DMS 273 (cell line): Measurements from ENCODE around the gene NHERF1.
A peak's percentile ranks its signal among the peaks of the same experiment; 100 is the strongest.

Source experiments
- DNase-seq: peaks from one replicate; lab custom pipeline; 2025; ENCODE audit not compliant: unreplicated experiment; lab: John Stamatoyannopoulos, UW

The NHERF1 gene

GRCh38 chr17:74807441-74807840, 59.0 kb downstream of the NHERF1 start:
- DNase-seq: peak; percentile 89

DNA sequence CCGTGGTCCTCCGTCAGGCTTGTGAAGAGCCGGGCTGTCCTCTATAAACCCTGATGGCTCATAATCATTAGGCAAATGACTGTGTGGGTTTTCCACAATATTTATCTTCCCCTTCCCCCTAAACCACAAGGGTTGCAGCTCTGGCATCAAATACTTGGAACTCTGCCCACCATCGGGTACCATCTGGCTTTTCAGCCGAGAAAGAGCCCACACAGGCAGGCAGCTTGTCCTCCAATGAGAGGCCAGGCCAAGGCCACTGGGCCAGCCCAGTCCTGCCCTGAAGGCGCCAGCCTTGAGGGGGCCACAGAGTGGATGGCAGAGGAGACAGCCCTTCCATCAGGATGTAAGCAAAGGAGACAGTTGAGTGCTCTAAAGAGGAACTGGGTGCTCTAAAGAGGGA, 59.5 kb downstream of the NHERF1 start:
- DNase-seq: peak; percentile 98

DNA sequence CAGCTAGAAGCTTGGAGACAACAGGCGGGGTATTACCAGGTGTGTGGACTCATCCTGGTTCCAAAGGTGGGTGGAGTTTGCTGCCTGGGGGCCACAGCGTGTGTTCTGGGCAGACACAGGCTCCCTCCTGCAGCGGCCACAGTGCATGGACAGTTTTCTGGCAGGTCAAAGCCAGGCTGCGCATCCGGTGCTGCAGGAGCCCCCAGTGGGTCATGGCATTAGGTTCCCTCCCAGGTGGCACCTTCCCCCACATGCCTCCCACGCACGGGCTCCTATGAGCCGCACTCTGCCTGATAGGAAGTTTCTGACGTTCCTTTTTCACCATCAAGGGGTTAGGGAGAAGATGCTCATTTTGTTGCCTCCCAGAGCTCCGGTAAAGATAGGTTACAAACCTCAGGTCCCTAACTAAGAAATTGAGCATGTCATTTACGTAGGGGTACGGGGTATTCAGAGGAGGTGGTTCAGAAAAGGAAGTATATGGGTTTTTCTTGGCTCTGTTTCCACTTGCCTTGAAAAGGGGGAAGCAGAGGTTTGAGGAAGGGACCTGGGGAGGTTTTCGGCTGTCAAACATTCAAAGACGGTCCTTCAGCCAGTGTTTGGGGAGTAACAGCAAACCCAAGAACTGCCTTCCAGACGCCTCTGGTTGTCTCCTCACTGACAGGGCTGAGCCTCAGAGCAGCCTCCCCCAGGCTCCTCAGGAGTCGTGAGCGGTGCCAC, 60.4 kb downstream of the NHERF1 start:
- DNase-seq: peak; percentile 26

DNA sequence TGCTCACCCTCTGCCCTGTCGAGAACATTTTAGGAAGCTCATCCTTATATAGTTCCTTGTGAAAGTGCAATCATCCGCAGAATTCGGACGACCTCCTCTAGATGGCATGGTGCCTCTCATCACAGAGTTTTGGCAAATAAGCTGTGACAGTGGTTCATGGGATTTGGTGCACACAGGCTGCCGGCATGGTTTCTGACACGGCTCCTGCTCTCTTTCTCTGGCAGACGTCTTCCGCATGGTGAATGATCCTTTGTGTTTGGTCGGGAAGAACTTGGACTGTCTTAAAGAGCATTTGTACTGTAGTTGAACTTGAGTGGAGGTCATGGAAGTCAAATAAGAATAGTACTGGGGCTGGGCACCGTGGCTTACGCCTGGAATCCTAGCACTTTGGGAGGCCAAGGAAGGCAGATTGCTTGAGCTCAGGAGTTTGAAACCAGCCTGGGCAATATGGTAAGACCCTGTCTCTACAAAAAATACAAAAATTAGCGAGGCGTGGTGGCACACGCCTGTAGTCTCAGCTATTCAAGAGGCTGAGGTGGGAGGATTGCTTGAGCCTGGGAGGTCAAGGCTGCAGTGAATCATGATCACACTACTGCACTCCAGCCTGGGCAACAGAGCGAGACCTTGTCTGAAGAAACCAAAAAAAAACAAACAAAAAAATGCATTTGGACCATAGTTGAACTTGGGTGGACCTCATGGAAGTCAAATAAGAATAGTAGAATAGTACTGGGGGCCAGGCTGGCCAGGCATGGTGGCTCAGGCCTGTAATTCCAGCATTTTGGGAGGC, 62.5 kb downstream of the NHERF1 start:
- DNase-seq: no peak

DNA sequence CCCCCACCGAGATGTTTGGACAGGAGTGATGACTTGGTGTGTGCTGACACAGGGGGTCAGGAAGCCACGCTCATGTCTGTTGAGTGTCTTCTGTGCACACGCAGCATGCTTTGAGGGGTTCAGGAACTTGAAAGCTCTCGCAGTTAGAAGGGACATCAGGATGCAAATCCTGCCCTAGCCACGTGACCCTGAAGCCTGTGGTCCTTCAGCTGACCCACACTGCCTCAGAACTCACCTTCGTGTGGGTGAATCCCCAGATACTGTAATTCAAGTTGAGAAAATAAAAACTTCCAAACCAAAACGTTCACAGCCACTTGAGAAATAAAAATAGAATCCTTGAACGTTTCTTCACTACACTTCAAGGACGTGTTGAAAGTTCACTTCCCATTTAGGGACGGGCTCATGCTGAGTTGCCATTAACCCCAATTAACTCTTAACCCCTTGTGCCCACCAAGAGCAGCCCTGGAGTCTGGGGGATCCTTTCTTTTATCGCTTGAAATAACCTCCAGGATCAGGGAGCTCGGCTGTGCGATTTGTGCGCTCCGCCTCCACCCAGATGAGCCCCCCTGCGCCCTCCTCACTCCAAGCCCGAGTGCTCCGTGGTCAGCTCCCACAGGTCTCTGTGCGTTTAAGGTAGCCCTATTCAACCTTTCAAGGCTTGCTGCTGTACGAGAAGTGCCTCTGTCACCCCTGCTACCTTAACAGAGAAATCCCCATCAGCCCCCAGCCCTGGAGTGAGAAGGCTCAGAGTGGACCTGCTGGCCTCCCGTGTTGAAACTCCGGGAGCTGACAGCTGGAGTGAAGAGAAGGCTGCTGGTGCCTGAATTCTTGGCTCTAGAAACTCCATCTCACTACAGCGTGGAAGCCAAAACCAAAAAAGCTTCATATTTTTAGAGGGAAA, 63.9 kb downstream of the NHERF1 start:
- peak; percentile 22 for DNase-seq

DNA sequence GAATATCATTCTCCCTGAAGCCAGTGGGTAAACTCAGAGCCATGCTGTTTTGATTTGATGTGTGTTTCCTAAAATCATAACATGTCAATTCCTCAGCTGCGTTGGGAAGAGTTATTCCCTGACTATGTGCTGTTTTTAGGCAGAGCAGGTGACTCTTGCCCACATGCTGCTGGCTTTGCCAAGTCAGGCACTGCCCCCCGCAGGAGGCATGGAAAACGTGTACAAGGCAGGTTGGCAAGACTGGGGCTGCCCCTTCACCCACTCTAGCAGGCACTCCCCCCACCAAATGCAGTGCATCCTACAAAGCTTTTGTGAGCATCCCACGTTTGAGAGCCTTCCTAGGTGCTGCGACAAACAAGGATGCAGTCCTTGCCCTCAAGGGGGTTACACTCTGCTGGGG, 66.0 kb downstream of the NHERF1 start:
- DNase-seq: peak; percentile 48

DNA sequence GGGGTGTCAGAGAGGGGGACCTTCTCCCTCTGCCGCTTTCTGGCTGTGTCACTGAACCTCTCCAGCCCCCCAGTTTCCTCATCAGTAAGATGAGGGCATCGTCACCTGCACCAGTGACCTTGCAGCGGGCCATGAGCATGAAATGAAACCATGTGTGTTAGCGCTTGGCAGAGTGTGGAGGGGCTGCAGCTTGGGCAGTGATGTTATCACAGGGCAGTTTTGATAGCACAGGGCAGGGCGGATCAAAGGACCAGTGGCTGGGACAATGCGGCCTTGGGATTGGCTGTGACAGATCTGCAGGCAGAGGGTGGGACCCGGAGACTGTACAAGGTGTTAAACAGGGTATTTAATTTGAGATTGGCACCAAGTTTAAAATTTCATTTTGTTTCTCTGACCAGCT, 66.6 kb downstream of the NHERF1 start:
- no peak for DNase-seq

GRCh38 chr17:74815550-74816370, 67.3 kb downstream of the NHERF1 start:
- peak; percentile 58 for DNase-seq

DNA sequence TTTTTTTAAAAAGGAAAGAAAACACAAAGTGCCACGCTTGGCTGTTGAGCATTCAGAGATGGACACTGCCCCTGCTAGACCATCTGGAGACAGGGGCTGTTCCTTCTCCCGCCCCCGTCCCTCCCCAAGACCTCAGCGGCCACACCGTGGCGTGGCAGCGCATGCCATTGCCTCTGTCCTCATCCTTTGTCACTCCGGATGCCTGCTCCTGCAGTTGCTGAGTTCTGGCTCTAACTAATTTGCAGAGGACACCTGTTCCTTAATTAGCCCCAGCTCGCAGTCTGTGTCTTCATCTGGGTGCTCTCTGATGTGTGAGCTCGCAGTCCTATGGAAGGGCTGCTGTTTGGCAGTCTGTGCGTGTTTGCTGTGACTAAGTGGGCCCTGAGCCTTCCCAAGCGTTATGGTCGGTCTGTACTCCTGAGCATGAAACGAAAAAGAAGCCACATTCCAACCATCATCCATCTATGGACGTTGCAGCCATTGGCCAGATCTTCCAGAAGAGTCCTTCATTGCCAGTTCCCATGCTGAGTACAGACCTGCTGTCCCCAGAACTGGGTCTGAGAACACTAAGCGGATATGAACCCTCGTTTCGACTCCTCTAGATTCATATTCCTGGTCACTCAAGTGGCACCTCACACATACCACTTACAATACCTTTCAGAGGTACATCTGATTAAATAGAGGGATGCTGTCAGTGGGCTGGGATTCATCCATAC, 68.6 kb downstream of the NHERF1 start:
- peak; percentile 40 for DNase-seq

DNA sequence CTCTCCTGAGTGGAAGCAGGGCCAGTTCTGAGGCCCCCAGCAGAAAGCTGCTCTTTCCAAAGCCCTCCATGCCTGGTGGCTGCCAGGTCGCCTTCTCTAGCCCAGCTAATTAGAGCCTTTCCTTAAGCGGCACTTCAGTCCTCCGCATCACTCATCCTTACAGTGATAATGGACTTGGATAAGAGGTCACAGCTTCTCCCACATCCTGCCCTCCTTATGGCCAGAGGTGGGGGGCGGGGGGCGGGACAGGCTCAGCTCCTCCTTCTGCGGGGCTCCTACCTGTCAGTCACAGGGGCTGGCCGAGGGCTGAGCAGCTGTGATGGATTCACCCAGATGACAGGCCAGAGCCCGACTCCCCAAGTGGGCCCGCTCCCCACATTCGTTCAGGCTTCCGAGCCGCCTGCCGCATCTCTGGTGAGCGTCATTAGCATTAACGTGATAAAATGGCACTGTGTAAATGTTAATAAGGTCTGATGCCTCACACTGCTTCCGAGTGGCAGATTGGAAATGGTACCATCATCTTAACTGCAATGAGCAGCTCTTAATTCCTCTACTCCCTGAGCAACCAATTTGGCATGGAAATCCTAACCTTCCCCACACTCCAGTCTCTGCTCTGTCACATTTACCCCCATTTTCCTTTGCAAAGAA, 70.0 kb downstream of the NHERF1 start:
- DNase-seq: no peak
